Measurements from ENCODE around the gene KCNK10. TPM values are rescaled to one million over a fixed set of nuclear protein-coding genes. Genes with fewer than 3 reads are reported as not detected.

KCNK10 gene
- polyA plus RNA-seq, 1 experiment = not detected

- POLR2A ChIA-PET = no interaction called here
- DNase-seq (ENCODE audit: low read depth) = no peak
- Histone ChIP-seq H3K36me3 (ENCODE audit: control insufficient read depth, insufficient read depth, low read length) (no peaks in the 10 kb centered on the region), H3K4me3 (ENCODE audit: low read depth, low read length) (no peak overlapping the region), H3K27me3 (ENCODE audit: control insufficient read depth, insufficient read depth, low read length) (no peaks in the 10 kb centered on the region)
- CTCF ChIA-PET = interaction anchor here (3.8 kb wide), 1 partner anchor 10 kb away, joined by 21 read pairs; no protein-coding TSS in a partner anchor
- TF ChIP-seq CTCF (IDR thresholded peaks at IDR 0.05; ENCODE audit: insufficient read depth, low read depth, low read length) = no peak
Measured at GRCh38 chr14:88199882-88200281, 123.2 kb downstream of the KCNK10 start.

- Histone ChIP-seq H3K27me3 (ENCODE audit: control insufficient read depth, insufficient read depth, low read length) (no peaks in the 10 kb centered on the region), H3K4me3 (ENCODE audit: low read depth, low read length) (no peak overlapping the region), H3K36me3 (ENCODE audit: control insufficient read depth, insufficient read depth, low read length) (no peaks in the 10 kb centered on the region)
- no peak for DNase-seq (ENCODE audit: low read depth)
- no peak for TF ChIP-seq CTCF (IDR thresholded peaks at IDR 0.05; ENCODE audit: insufficient read depth, low read depth, low read length)
- ChIA-PET POLR2A (no interaction called here), CTCF (interaction anchor here (3.8 kb wide), 1 partner anchor 9 kb away, joined by 21 read pairs; no protein-coding TSS in a partner anchor)
Measured at GRCh38 chr14:88198446-88198845, 124.6 kb downstream of the KCNK10 start.

- POLR2A ChIA-PET = no interaction called here
- Histone ChIP-seq H3K4me3 (ENCODE audit: low read depth, low read length) (no peak overlapping the region), H3K27me3 (ENCODE audit: control insufficient read depth, insufficient read depth, low read length) (no peaks in the 10 kb centered on the region), H3K36me3 (ENCODE audit: control insufficient read depth, insufficient read depth, low read length) (no peaks in the 10 kb centered on the region)
- no peak for DNase-seq (ENCODE audit: low read depth)
- CTCF ChIA-PET = interaction anchor here (1.0 to 1.4 kb wide), 3 partner anchors 27 to 251 kb away, joined by 3 to 4 read pairs (median 3); no protein-coding TSS in a partner anchor
- TF ChIP-seq CTCF (IDR thresholded peaks at IDR 0.05; ENCODE audit: insufficient read depth, low read depth, low read length) = no peak
Measured at GRCh38 chr14:88196925-88197324, 126.1 kb downstream of the KCNK10 start.

- TF ChIP-seq CTCF (IDR thresholded peaks at IDR 0.05; ENCODE audit: insufficient read depth, low read depth, low read length) = no peak
- Histone ChIP-seq H3K4me3 (ENCODE audit: low read depth, low read length) (no peak overlapping the region), H3K36me3 (ENCODE audit: control insufficient read depth, insufficient read depth, low read length) (no peaks in the 10 kb centered on the region), H3K27me3 (ENCODE audit: control insufficient read depth, insufficient read depth, low read length) (no peaks in the 10 kb centered on the region)
- CTCF ChIA-PET = interaction anchor here (1.0 to 1.5 kb wide), 4 partner anchors 9 to 182 kb away, joined by 3 to 6 read pairs (median 4); no protein-coding TSS in a partner anchor
- no peak for DNase-seq (ENCODE audit: low read depth)
- POLR2A ChIA-PET = no interaction called here
Measured at GRCh38 chr14:88196116-88196890, 126.8 kb downstream of the KCNK10 start.

- H3K4me3 ChIP-seq (ENCODE audit: low read depth, low read length) = no peak overlapping the region
- TF ChIP-seq CTCF (IDR thresholded peaks at IDR 0.05; ENCODE audit: insufficient read depth, low read depth, low read length) = no peak
- DNase-seq (ENCODE audit: low read depth) = no peak
- no peaks in the 10 kb centered on the region for H3K36me3 ChIP-seq (ENCODE audit: control insufficient read depth, insufficient read depth, low read length)
- POLR2A ChIA-PET = no interaction called here
- no peaks in the 10 kb centered on the region for H3K27me3 ChIP-seq (ENCODE audit: control insufficient read depth, insufficient read depth, low read length)
- CTCF ChIA-PET = interaction anchor here (1.0 to 1.5 kb wide), 3 partner anchors 8 to 182 kb away, joined by 3 to 6 read pairs (median 3); no protein-coding TSS in a partner anchor
Measured at GRCh38 chr14:88195676-88196075, 127.4 kb downstream of the KCNK10 start.
